ENCODE measurements around the gene GLIS1.

GLIS1 gene

DNA sequence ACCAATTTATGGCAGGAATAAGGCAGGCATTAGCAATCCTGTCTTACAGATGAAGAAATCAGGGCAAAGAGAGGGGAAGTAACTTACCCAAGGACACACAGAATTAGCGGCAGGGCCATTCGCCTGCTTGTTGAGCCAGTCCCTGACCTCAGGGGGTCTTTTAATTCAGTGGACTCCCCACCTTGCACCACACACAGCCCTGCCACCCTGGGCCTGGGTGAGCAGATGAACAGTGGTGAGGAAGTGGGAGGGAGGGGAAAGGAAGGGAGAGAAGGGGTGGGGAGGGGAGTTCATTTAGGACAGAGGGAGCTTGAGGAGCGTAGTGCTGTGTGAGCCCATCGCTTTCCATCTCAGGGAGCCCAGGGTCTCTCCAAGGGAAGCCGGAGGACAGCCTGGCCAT lies 34.7 kb downstream of the GLIS1 start:
- Histone ChIP-seq H3K4me1 (ENCODE audit: low read length) (no peaks in the 10 kb centered on the region), H3K79me2 (ENCODE audit: low read length) (no peaks in the 10 kb centered on the region), H4K20me1 (ENCODE audit: insufficient read depth, low read length) (no peaks in the 10 kb centered on the region), H2AFZ (ENCODE audit: low read length) (no peak overlapping the region), H3K9ac (ENCODE audit: low read length) (no peak overlapping the region), H3K27me3 (replicated peaks; ENCODE audit: insufficient read depth, low read length) (no peaks in the 10 kb centered on the region), H3K4me3 (ENCODE audit: low read length) (no peak overlapping the region), H3K36me3 (replicated peaks; ENCODE audit: insufficient read depth, low read length) (no peaks in the 10 kb centered on the region), H3K9me2 (replicated peaks; ENCODE audit: insufficient read depth, low read length) (no peaks in the 10 kb centered on the region), H3K27ac (ENCODE audit: low read length) (no peak overlapping the region), H3K4me2 (ENCODE audit: low read depth, low read length) (no peak overlapping the region), H3K9me3 (replicated peaks; ENCODE audit: insufficient read depth, low read length) (no peaks in the 10 kb centered on the region), H3F3A (ENCODE audit: insufficient read depth, low read length) (no peaks in the 10 kb centered on the region)
- no peak for DNase-seq
- no peak for TF ChIP-seq EZH2phosphoT487 (IDR thresholded peaks at IDR 0.05; ENCODE audit: low read length)
- TF ChIP-seq CTCF (IDR thresholded peaks at IDR 0.05; ENCODE audit: low read length), result no peak
- TF ChIP-seq EZH2 (optimal IDR thresholded peaks at IDR 0.05; ENCODE audit: low read depth, low read length), result no peak

DNA sequence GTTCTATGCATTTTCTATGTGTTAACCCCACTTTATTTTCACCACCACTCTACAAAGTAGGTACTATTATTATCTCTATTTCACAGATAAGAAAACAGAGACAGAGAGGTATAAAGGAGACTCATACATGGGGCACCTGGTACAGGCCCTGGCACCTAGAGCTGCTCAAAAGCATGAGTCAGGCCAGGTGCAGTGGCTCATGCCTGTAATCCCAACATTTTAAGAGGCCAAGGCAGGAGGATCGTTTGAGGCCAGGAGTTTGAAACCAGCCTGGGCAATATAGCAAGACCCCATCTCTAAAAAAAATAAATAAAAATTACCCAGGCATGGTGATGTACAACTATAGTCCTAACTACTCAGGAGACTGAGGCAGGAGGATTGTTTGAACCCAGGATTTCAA lies 35.8 kb downstream of the GLIS1 start:
- Histone ChIP-seq H3K36me3 (replicated peaks; ENCODE audit: insufficient read depth, low read length) (no peaks in the 10 kb centered on the region), H3K4me1 (ENCODE audit: low read length) (no peaks in the 10 kb centered on the region), H3K4me3 (ENCODE audit: low read length) (no peak overlapping the region), H2AFZ (ENCODE audit: low read length) (no peak overlapping the region), H4K20me1 (ENCODE audit: insufficient read depth, low read length) (no peaks in the 10 kb centered on the region), H3K9me3 (replicated peaks; ENCODE audit: insufficient read depth, low read length) (no peaks in the 10 kb centered on the region), H3K27me3 (replicated peaks; ENCODE audit: insufficient read depth, low read length) (no peaks in the 10 kb centered on the region), H3F3A (ENCODE audit: insufficient read depth, low read length) (no peaks in the 10 kb centered on the region), H3K4me2 (ENCODE audit: low read depth, low read length) (no peak overlapping the region), H3K9me2 (replicated peaks; ENCODE audit: insufficient read depth, low read length) (no peaks in the 10 kb centered on the region), H3K79me2 (ENCODE audit: low read length) (no peaks in the 10 kb centered on the region), H3K9ac (ENCODE audit: low read length) (no peak overlapping the region), H3K27ac (ENCODE audit: low read length) (no peak overlapping the region)
- DNase-seq, result no peak
- TF ChIP-seq EZH2 (optimal IDR thresholded peaks at IDR 0.05; ENCODE audit: low read depth, low read length), result no peak
- TF ChIP-seq CTCF (IDR thresholded peaks at IDR 0.05; ENCODE audit: low read length), result no peak
- no peak for TF ChIP-seq EZH2phosphoT487 (IDR thresholded peaks at IDR 0.05; ENCODE audit: low read length)

DNA sequence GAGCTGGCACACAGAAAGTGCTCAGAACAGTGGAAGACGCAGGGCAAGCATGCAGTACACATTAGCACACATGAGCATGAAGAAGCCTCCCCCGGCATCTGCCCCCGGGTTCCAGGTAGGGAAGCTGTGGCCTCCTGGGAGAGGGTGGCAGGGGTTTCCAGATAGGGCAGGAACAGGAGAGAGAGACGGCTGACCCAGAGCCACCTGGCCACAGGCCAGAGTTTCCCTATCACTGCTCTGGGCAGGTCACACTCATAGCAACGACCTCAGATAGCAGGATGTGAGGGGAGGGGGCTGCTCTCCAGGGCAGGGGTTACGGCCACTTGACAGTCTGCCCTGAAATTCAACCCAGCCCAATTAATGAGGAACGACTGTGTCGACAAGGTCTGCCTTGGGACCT lies 36.6 kb downstream of the GLIS1 start:
- Histone ChIP-seq H3K4me3 (ENCODE audit: low read length) (no peak overlapping the region), H3K4me2 (ENCODE audit: low read depth, low read length) (no peak overlapping the region), H3K27me3 (replicated peaks; ENCODE audit: insufficient read depth, low read length) (no peaks in the 10 kb centered on the region), H2AFZ (ENCODE audit: low read length) (no peak overlapping the region), H3K27ac (ENCODE audit: low read length) (no peak overlapping the region), H4K20me1 (ENCODE audit: insufficient read depth, low read length) (no peaks in the 10 kb centered on the region), H3F3A (ENCODE audit: insufficient read depth, low read length) (no peaks in the 10 kb centered on the region), H3K79me2 (ENCODE audit: low read length) (no peaks in the 10 kb centered on the region), H3K9ac (ENCODE audit: low read length) (no peak overlapping the region), H3K4me1 (ENCODE audit: low read length) (no peaks in the 10 kb centered on the region), H3K9me3 (replicated peaks; ENCODE audit: insufficient read depth, low read length) (no peaks in the 10 kb centered on the region), H3K36me3 (replicated peaks; ENCODE audit: insufficient read depth, low read length) (no peaks in the 10 kb centered on the region), H3K9me2 (replicated peaks; ENCODE audit: insufficient read depth, low read length) (no peaks in the 10 kb centered on the region)
- no peak for TF ChIP-seq EZH2 (optimal IDR thresholded peaks at IDR 0.05; ENCODE audit: low read depth, low read length)
- TF ChIP-seq CTCF (IDR thresholded peaks at IDR 0.05; ENCODE audit: low read length), result no peak
- TF ChIP-seq EZH2phosphoT487 (IDR thresholded peaks at IDR 0.05; ENCODE audit: low read length), result no peak
- no peak for DNase-seq
